GM12878 (cell line): ENCODE results near the gene SNAP47.

Source experiments
- BACH1 ChIP-seq: fragments of 450-650 bp; IDR thresholded peaks from 2 replicates; pipeline ENCODE4 v1.6.1; 2017; ENCODE audit warnings: mild to moderate bottlenecking, borderline replicate concordance
- EGR1 ChIP-seq, 2 experiments: IDR thresholded peaks; 1 replicate in 1 of 2; 2 replicates in 1 of 2; pipeline ENCODE4 v1.6.1; 2011 to 2012; ENCODE audit warnings: low read depth in 2 of 2, low read length in 2 of 2, borderline replicate concordance in 1 of 2, mild to moderate bottlenecking in 1 of 2, moderate library complexity in 1 of 2
- EZH2 ChIP-seq: IDR thresholded peaks from 2 replicates; pipeline ENCODE4 v1.6.1; 2012; ENCODE audit warnings: low read depth, mild to moderate bottlenecking, control low read depth, inconsistent platforms, low read length, borderline replicate concordance; ENCODE audit not compliant: control insufficient read depth
- FOS ChIP-seq: IDR thresholded peaks from 3 replicates; pipeline ENCODE4 v1.6.1; 2011; ENCODE audit warnings: borderline replicate concordance; ENCODE audit not compliant: insufficient read length; ENCODE audit errors: extremely low read depth
- GABPA ChIP-seq: IDR thresholded peaks from 2 replicates; pipeline ENCODE4 v1.6.1; 2014; ENCODE audit warnings: antibody characterized with exemption, low read depth, mild to moderate bottlenecking, inconsistent platforms
- MXI1 ChIP-seq: fragments of 150-350 bp; IDR thresholded peaks from 2 replicates; pipeline ENCODE4 v1.6.1; 2011; ENCODE audit warnings: low read depth, mild to moderate bottlenecking, inconsistent platforms, low read length, improper control_type of control experiment
- POLR2AphosphoS5 ChIP-seq: IDR thresholded peaks from 2 replicates; pipeline ENCODE4 v1.6.1; 2011; ENCODE audit warnings: mild to moderate bottlenecking, low read length, inconsistent platforms
- SRF ChIP-seq, 2 experiments: IDR thresholded peaks; 2 replicates each; pipeline ENCODE4 v1.6.1; 2011; ENCODE audit warnings: low read depth in 2 of 2, low read length in 2 of 2, mild to moderate bottlenecking in 1 of 2, moderate library complexity in 1 of 2
- SUZ12 ChIP-seq: fragments of 200-600 bp; sonication (generic); IDR thresholded peaks from one replicate; pipeline ENCODE4 v1.6.1; 2018; ENCODE audit warnings: antibody characterized with exemption, mild to moderate bottlenecking; ENCODE audit not compliant: unreplicated experiment
- TCF3 ChIP-seq: IDR thresholded peaks from 2 replicates; pipeline ENCODE4 v1.6.1; 2012; ENCODE audit warnings: low read depth, mild to moderate bottlenecking, low read length, borderline replicate concordance; ENCODE audit not compliant: insufficient read depth
- TF ChIP-seq, protein P1 (sequence below), 3 experiments: IDR thresholded peaks in 2 of 3; conservative IDR thresholded peaks in 1 of 3; 2 replicates each; pipeline ENCODE4 v1.5.1; 2011; ENCODE audit warnings: low read depth in 3 of 3, low read length in 3 of 3, mild to moderate bottlenecking in 3 of 3, control low read depth in 2 of 3, moderate library complexity in 2 of 3, inconsistent platforms in 1 of 3, mixed read lengths in 1 of 3; ENCODE audit not compliant: control insufficient read depth in 2 of 3, insufficient read depth in 1 of 3; ENCODE audit errors: extremely low read depth in 1 of 3
- TF ChIP-seq, protein P2 (sequence below): fragments of 450-650 bp; conservative IDR thresholded peaks from 2 replicates; pipeline ENCODE4 v1.6.1; 2017; ENCODE audit warnings: mild to moderate bottlenecking, moderate library complexity

DNA sequence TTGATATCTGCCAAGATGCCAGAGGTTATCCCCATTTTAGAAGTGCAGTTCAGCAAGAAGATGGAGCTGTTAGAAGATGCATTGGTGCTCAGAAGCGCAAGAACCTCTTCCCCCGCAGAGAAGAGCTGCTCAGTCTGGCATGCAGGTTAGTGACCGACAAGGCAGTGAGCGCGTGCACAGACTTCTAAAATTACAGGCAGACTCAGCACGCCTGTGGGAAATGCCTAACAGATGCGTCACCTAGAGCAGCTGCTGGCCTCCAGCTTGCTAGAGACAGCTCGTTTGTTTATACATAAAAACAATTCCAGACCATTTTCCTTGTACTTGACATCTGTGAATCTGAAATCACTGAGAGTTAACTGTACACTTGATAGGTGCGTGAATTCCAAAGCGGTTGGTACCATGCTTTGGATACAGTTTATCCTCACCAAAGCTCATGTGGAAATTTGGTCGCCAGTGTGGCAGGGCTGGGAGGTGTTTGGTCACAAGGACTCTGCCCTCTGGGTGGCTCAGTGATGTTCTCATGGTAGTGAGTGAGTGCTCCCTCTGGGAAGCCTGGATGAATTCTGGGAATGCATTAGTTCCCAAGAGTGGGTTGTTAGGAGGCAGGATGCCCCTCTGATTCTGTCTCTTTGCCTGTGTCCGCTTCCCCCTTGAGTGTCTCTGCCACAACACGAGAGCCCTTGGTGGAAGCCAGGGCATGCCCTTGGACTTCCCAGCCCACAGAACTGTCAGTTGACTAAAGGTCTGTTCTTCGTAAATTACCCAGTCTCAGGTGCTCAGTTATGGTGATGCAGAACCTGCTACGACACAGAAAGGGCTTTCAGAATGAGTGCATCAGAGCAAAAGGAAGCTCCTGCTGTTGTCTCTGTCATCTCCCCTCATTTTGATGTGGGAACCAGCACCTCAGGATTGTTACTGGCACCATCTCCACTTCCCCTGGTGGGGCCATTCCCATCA lies 24.4 kb downstream of the SNAP47 start:
- TF ChIP-seq MXI1: no peak
- TF ChIP-seq, protein P1, sequence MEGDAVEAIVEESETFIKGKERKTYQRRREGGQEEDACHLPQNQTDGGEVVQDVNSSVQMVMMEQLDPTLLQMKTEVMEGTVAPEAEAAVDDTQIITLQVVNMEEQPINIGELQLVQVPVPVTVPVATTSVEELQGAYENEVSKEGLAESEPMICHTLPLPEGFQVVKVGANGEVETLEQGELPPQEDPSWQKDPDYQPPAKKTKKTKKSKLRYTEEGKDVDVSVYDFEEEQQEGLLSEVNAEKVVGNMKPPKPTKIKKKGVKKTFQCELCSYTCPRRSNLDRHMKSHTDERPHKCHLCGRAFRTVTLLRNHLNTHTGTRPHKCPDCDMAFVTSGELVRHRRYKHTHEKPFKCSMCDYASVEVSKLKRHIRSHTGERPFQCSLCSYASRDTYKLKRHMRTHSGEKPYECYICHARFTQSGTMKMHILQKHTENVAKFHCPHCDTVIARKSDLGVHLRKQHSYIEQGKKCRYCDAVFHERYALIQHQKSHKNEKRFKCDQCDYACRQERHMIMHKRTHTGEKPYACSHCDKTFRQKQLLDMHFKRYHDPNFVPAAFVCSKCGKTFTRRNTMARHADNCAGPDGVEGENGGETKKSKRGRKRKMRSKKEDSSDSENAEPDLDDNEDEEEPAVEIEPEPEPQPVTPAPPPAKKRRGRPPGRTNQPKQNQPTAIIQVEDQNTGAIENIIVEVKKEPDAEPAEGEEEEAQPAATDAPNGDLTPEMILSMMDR (IDR thresholded peaks at IDR 0.05 in 2 of 3, conservative IDR thresholded peaks at IDR 0.05 in 1 of 3; ENCODE audit: control insufficient read depth in 2 of 3, extremely low read depth in 1 of 3, insufficient read depth in 1 of 3, low read depth in 3 of 3, low read length in 3 of 3): no peak
- TF ChIP-seq EZH2: no peak
- TF ChIP-seq, protein P2, sequence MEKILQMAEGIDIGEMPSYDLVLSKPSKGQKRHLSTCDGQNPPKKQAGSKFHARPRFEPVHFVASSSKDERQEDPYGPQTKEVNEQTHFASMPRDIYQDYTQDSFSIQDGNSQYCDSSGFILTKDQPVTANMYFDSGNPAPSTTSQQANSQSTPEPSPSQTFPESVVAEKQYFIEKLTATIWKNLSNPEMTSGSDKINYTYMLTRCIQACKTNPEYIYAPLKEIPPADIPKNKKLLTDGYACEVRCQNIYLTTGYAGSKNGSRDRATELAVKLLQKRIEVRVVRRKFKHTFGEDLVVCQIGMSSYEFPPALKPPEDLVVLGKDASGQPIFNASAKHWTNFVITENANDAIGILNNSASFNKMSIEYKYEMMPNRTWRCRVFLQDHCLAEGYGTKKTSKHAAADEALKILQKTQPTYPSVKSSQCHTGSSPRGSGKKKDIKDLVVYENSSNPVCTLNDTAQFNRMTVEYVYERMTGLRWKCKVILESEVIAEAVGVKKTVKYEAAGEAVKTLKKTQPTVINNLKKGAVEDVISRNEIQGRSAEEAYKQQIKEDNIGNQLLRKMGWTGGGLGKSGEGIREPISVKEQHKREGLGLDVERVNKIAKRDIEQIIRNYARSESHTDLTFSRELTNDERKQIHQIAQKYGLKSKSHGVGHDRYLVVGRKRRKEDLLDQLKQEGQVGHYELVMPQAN: no peak
- TF ChIP-seq TCF3: no peak
- no peak for TF ChIP-seq POLR2AphosphoS5
- no peak for TF ChIP-seq SUZ12
- no peak for TF ChIP-seq SRF (IDR thresholded peaks at IDR 0.05; ENCODE audit: low read depth in 2 of 2, low read length in 2 of 2)
- no peak for TF ChIP-seq BACH1
- no peak for TF ChIP-seq GABPA
- no peak for TF ChIP-seq FOS
- no peak for TF ChIP-seq EGR1 (IDR thresholded peaks at IDR 0.05; ENCODE audit: borderline replicate concordance in 1 of 2, low read depth in 2 of 2, low read length in 2 of 2)
